ENCODE measurements around the gene ROGDI.

DNA sequence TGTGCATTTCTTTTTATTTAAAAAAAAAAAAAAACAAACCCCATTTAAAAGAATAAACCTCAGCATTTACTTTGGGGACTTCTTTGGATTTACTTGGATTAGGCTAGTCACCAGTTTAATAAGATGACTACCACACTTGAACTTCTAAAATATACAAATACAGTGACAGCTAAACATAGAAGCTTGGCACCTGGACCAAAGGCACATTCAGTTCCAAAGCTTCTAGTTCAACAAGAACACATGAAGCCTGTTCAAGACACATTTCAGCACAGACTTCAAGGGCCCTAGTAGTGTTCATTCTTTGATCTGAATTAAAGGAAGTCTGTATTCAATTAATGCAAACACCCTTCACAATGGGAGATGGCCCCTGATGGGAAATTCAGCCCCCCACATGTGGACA, 11.6 kb upstream of the ROGDI start:
- peak; percentile 46 to 79 (median 72) for TF ChIP-seq POLR2AphosphoS5 (IDR thresholded peaks at IDR 0.05)
- TF ChIP-seq, protein P1, sequence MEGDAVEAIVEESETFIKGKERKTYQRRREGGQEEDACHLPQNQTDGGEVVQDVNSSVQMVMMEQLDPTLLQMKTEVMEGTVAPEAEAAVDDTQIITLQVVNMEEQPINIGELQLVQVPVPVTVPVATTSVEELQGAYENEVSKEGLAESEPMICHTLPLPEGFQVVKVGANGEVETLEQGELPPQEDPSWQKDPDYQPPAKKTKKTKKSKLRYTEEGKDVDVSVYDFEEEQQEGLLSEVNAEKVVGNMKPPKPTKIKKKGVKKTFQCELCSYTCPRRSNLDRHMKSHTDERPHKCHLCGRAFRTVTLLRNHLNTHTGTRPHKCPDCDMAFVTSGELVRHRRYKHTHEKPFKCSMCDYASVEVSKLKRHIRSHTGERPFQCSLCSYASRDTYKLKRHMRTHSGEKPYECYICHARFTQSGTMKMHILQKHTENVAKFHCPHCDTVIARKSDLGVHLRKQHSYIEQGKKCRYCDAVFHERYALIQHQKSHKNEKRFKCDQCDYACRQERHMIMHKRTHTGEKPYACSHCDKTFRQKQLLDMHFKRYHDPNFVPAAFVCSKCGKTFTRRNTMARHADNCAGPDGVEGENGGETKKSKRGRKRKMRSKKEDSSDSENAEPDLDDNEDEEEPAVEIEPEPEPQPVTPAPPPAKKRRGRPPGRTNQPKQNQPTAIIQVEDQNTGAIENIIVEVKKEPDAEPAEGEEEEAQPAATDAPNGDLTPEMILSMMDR (IDR thresholded peaks at IDR 0.05), result no peak

All from sigmoid colon (tissue), 4 donors.